ENCODE measurements around the gene KIZ. TPM values are rescaled to one million over a fixed set of nuclear protein-coding genes. Genes with fewer than 3 reads are reported as not detected.

The KIZ gene
- total RNA-seq, 1 donor from 2014 or later: 25.9 TPM

DNA sequence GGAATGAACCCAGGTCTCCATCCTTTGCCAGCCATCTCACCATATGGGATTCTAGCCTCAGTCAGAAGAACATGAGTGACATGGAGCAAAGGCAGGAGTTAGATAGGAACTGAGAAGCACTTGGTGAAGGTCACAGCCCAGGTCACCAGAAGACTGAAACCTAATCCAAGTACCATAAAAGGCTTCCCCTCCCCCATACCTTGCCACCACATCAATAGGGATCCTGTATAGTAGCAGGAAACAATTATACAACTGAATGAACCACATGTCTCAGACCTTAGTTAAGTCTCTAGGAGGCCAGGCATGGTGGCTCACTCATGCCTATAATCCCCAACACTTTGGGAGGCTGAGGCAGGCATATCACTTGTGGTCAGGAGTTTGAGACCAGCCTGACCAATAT lies 49.6 kb downstream of the KIZ start:
- no peak for DNase-seq (ENCODE audit: low spot score, unreplicated experiment)
- TF ChIP-seq, protein P1, sequence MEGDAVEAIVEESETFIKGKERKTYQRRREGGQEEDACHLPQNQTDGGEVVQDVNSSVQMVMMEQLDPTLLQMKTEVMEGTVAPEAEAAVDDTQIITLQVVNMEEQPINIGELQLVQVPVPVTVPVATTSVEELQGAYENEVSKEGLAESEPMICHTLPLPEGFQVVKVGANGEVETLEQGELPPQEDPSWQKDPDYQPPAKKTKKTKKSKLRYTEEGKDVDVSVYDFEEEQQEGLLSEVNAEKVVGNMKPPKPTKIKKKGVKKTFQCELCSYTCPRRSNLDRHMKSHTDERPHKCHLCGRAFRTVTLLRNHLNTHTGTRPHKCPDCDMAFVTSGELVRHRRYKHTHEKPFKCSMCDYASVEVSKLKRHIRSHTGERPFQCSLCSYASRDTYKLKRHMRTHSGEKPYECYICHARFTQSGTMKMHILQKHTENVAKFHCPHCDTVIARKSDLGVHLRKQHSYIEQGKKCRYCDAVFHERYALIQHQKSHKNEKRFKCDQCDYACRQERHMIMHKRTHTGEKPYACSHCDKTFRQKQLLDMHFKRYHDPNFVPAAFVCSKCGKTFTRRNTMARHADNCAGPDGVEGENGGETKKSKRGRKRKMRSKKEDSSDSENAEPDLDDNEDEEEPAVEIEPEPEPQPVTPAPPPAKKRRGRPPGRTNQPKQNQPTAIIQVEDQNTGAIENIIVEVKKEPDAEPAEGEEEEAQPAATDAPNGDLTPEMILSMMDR (IDR thresholded peaks at IDR 0.05; ENCODE audit: unreplicated experiment): no peak
- peaks cover 19% of the 10 kb centered on the region for H3K36me3 Mint-ChIP-seq (ENCODE audit: insufficient read depth)
- H3K4me1 Mint-ChIP-seq (ENCODE audit: low read depth): peaks cover 11% of the 10 kb centered on the region
- H3K27me3 Mint-ChIP-seq: no peaks in the 10 kb centered on the region
- no peak overlapping the region for H3K4me3 Mint-ChIP-seq (ENCODE audit: low read depth)
- H3K27ac Mint-ChIP-seq: no peak overlapping the region
- H3K9me3 Mint-ChIP-seq (ENCODE audit: low read depth): peaks cover 14% of the 10 kb centered on the region

DNA sequence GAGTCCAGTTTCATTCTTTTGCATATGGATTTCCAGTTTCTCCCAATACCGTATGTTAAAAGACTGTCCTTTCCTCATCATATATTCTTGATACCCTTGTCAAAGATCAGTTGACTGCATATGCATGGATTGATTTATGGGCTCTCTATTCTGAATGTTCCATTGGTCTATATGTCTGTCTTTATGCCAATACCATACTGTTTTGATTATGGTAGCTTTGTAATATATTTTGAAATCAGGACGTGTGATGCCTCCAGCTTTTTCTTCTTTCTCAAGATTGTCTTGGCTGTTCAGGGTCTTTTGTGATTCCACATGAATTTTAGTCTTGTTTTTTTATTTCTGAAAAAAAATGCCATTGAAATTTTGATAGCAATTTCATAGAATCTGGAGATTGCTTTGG lies 51.9 kb downstream of the KIZ start:
- Mint-ChIP-seq H3K4me3 (ENCODE audit: low read depth) (no peak overlapping the region), H3K4me1 (ENCODE audit: low read depth) (peaks cover 12% of the 10 kb centered on the region), H3K27me3 (no peaks in the 10 kb centered on the region), H3K27ac (no peak overlapping the region), H3K36me3 (ENCODE audit: insufficient read depth) (peaks cover 11% of the 10 kb centered on the region), H3K9me3 (ENCODE audit: low read depth) (peaks cover 10% of the 10 kb centered on the region)
- TF ChIP-seq, protein P1 (IDR thresholded peaks at IDR 0.05; ENCODE audit: unreplicated experiment): no peak
- no peak for DNase-seq (ENCODE audit: low spot score, unreplicated experiment)

DNA sequence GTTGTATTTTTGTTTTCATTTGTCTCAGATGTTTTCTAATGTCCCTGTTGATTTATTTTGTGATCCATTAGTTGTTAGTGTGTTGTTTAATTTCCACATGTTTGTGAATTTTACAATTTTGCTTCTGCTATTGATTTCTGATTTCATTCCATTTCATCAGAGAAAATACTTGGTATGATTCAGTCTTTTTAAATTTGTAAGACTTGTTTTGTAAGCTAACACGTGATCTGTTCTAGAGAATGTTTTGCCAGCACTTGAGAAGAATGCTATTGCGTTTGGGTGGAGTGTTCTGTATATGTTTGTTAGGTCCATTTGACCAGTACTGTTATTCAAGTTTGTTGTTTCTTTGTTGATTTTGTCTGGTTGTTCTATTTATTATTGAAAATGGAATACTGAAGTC lies 53.9 kb downstream of the KIZ start:
- Mint-ChIP-seq H3K9me3 (ENCODE audit: low read depth) (peaks cover 10% of the 10 kb centered on the region), H3K36me3 (ENCODE audit: insufficient read depth) (peaks cover 11% of the 10 kb centered on the region), H3K4me3 (ENCODE audit: low read depth) (no peak overlapping the region), H3K27ac (no peak overlapping the region), H3K4me1 (ENCODE audit: low read depth) (peaks cover 5% of the 10 kb centered on the region), H3K27me3 (no peaks in the 10 kb centered on the region)
- DNase-seq (ENCODE audit: low spot score, unreplicated experiment): no peak
- TF ChIP-seq, protein P1 (IDR thresholded peaks at IDR 0.05; ENCODE audit: unreplicated experiment): no peak

DNA sequence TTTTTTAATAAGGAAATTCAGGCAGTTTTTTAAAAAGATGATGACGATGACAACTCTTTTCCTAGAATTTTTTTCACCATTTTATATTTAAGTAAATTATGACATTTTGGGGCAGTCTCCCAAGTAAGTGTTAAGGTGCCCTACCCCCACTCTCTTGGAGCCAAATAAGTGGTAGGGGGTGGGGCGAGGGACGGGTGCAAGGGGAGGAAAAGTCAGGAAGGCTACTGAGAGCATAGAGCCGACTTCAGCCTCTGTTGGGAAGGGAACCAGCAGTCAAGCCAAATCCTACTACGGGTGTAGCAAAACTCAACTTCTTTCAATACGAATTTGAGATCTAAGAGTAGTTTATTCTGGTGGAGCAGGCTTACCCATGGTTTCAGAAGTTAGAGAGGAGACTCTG lies 54.4 kb downstream of the KIZ start:
- Mint-ChIP-seq H3K4me1 (ENCODE audit: low read depth) (peaks cover 2% of the 10 kb centered on the region), H3K27me3 (no peaks in the 10 kb centered on the region), H3K4me3 (ENCODE audit: low read depth) (no peak overlapping the region), H3K9me3 (ENCODE audit: low read depth) (peaks cover 10% of the 10 kb centered on the region), H3K36me3 (ENCODE audit: insufficient read depth) (peaks cover 11% of the 10 kb centered on the region), H3K27ac (no peak overlapping the region)
- TF ChIP-seq, protein P1 (IDR thresholded peaks at IDR 0.05; ENCODE audit: unreplicated experiment): no peak
- DNase-seq (ENCODE audit: low spot score, unreplicated experiment): no peak

DNA sequence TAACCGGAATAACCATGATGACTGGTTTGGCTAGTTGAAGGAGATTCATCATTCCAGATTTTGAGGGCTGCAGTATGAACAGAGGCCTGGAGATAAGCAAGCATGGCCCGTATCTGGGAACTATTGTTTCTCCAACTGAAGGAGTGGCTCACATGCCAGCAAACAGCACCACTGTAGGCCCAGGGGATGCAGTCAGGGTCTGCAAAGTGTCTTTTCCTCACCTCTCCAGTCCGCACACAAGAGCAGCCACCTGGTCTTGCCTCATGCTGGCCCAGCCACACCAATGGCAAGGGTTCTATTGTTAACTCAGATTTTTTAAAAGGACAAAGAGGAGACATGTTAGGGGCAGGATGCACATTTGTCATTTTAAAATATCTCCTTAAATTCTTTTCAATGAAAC lies 55.1 kb downstream of the KIZ start:
- Mint-ChIP-seq H3K27ac (no peak overlapping the region), H3K27me3 (no peaks in the 10 kb centered on the region), H3K4me1 (ENCODE audit: low read depth) (peaks cover 2% of the 10 kb centered on the region), H3K9me3 (ENCODE audit: low read depth) (peaks cover 10% of the 10 kb centered on the region), H3K4me3 (ENCODE audit: low read depth) (no peak overlapping the region), H3K36me3 (ENCODE audit: insufficient read depth) (peaks cover 11% of the 10 kb centered on the region)
- no peak for DNase-seq (ENCODE audit: low spot score, unreplicated experiment)
- TF ChIP-seq, protein P1 (IDR thresholded peaks at IDR 0.05; ENCODE audit: unreplicated experiment): no peak
